Measurements from ENCODE around the gene PPP6C.
"Not testable (repeated sequence)": the region's sequence is repeated elsewhere in the genome, so short reads cannot be mapped to it uniquely, and the experiment has no call there.

The PPP6C gene

DNA sequence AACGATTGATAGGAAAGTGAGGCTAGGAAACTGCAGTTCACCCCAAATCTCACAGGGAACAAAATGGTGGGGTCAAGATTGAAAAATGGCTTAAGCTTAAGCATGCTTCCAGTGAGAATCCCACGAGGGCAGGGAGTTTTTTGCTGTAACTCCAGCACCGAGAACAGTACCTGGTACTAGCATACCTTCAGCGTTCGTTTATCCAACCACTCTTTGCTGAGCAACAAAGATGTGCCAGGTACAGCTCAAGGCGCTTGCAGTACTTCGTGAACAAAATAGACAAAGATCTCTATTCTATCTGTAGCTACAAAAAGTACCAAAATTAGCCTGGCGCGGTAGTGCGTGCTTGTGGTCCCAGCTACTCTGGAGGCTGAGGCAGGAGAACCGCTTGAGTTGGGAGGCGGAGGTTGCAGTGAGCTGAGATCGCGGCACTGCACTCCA lies 778 bp upstream of the PPP6C start:
- DNase-seq (ENCODE audit: low read depth): no peak
- TF ChIP-seq, protein P1, sequence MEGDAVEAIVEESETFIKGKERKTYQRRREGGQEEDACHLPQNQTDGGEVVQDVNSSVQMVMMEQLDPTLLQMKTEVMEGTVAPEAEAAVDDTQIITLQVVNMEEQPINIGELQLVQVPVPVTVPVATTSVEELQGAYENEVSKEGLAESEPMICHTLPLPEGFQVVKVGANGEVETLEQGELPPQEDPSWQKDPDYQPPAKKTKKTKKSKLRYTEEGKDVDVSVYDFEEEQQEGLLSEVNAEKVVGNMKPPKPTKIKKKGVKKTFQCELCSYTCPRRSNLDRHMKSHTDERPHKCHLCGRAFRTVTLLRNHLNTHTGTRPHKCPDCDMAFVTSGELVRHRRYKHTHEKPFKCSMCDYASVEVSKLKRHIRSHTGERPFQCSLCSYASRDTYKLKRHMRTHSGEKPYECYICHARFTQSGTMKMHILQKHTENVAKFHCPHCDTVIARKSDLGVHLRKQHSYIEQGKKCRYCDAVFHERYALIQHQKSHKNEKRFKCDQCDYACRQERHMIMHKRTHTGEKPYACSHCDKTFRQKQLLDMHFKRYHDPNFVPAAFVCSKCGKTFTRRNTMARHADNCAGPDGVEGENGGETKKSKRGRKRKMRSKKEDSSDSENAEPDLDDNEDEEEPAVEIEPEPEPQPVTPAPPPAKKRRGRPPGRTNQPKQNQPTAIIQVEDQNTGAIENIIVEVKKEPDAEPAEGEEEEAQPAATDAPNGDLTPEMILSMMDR (IDR thresholded peaks at IDR 0.05; ENCODE audit: control insufficient read depth, insufficient read depth, low read depth, low read length, missing control alignments): no peak
- H3K4me3 ChIP-seq (ENCODE audit: control insufficient read depth, low read depth, low read length): peak overlapping the region; percentile 95

DNA sequence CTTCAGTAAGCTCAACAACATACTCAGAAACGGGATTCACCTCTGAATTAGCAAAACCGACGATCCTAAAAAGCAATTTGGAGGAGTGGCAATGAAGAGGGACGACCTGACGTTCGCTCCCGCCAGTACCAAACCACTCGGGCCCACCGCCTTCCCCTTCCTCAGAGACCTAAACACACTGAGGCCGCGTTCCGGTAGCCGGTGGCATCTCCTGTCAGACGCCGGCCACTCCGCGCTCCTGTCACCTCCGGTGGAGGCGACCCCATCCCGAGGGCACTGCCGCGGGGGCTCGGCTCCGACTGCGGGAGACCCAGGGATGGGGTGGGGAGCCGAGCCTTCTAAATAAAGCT lies 617 bp downstream of the PPP6C start:
- no peak for DNase-seq (ENCODE audit: low read depth)
- TF ChIP-seq, protein P1 (IDR thresholded peaks at IDR 0.05; ENCODE audit: control insufficient read depth, insufficient read depth, low read depth, low read length, missing control alignments): no peak
- H3K4me3 ChIP-seq (ENCODE audit: control insufficient read depth, low read depth, low read length): peak overlapping the region; percentile 95

DNA sequence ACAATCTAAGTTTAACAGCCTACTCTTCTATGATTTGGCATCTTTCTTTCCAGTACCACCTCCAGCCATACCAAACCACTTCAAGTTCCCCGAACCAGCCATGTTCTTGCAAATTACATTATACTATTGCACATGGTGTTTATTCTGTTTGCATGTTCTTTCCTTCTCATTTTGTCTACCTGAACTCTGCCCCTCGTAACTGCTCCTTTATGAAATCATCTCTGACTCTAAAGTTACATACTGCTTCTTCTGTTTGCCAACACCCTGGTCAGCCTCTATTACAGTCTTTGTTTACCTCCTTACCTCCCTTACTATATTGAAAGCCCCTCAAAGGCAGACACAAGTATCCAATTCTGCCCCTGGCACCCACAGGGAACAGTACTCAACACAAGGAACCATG lies 6.0 kb downstream of the PPP6C start:
- H3K4me3 ChIP-seq (ENCODE audit: control insufficient read depth, low read depth, low read length): no peak overlapping the region
- TF ChIP-seq, protein P1 (IDR thresholded peaks at IDR 0.05; ENCODE audit: control insufficient read depth, insufficient read depth, low read depth, low read length, missing control alignments): no peak
- DNase-seq (ENCODE audit: low read depth): no peak

DNA sequence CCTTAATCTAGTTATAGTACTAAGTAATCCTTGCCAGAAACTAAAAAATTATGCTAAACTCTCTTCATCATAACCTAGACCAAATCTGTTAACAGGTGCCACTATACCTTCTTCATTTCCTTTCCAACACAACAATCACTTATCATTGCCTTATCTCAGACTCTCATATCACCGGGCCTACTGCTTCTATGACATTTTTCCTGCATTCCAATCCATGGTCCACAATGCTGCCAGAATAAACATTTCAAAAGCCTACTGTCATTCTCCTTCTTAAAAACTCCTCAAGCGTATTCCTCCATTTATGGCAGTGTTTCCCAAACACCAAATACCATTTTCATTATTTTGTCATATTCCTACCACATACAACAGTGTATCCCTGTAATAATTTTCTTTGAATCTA lies 6.5 kb downstream of the PPP6C start:
- DNase-seq (ENCODE audit: low read depth): no peak
- TF ChIP-seq, protein P1 (IDR thresholded peaks at IDR 0.05; ENCODE audit: control insufficient read depth, insufficient read depth, low read depth, low read length, missing control alignments): no peak
- no peak overlapping the region for H3K4me3 ChIP-seq (ENCODE audit: control insufficient read depth, low read depth, low read length)

DNA sequence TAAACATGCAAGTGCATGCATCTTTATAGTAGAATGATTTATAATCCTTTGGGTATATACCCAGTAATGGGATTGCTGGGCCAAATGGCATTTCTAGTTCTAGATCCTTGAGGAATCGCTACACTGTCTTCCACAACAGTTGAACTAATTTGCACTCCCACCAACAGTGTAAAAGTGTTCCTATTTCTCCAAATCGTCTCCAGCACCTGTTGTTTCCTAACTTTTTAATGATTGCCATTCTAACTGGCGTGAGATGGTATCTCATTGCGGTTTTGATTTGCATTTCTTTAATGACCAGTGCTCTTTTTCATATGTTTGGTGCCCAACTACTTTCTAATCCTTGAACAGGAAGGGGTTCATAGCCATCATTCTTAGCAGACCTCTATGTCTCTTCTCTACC lies 7.8 kb downstream of the PPP6C start:
- DNase-seq (ENCODE audit: low read depth); H3K4me3 ChIP-seq (ENCODE audit: control insufficient read depth, low read depth, low read length): not testable (repeated sequence)

DNA sequence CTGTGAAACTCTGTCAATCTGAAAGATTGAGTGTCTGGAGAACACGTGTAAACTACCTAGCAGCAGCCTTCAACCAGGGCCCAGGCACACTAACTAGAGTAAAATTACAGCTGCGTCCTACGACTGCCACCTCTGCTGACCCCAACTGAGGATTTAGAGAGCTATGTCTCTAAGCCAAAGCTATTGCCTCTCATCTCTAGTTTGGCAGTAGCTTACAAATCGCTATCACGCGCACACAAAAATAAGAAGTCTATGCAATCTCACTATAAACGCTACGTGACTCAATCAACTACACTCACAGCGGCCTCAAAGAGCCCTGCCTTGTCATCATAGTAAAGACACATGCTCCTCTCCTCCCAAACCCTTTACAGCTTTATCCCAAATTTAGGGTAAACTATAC lies 8.7 kb downstream of the PPP6C start:
- DNase-seq (ENCODE audit: low read depth): no peak
- H3K4me3 ChIP-seq (ENCODE audit: control insufficient read depth, low read depth, low read length): no peak overlapping the region
- TF ChIP-seq, protein P1 (IDR thresholded peaks at IDR 0.05; ENCODE audit: control insufficient read depth, insufficient read depth, low read depth, low read length, missing control alignments): no peak

DNA sequence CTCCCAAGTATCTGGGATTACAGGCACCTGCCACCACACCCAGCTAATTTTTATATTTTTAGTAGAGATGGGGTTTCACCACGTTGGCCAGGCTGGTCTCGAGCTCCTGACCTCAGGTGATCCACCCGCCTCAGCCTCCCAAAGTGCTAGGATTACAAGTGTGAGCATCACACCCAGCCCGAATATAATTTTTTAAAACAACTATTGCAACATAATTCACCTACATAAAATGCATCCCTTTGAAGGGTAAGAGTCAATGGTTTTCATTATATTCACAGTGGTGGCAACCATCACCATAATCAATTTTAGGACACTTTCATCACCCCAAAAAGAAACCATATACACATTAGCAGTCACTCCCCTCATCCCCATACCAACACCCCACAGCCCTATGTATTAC lies 9.8 kb downstream of the PPP6C start:
- H3K4me3 ChIP-seq (ENCODE audit: control insufficient read depth, low read depth, low read length); DNase-seq (ENCODE audit: low read depth): not testable (repeated sequence)

DNA sequence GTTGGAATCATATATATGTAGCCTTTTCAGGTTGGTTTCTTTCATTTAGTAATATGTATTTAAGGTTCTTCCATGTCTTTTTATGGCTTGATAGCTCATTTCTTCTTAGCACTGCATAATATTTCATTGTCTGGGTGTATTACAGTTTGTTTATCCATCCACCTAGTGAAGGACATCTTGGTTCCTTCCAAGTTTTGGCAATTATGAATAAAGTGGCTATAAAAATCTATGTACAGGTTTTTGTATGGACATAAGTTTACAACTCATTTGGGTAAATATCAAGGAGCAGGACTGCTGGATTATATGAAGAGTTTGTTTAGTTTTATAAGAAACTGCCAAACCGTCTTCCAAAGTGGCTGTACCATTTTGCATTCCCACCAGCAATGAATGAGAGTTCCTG lies 11.7 kb downstream of the PPP6C start:
- DNase-seq (ENCODE audit: low read depth): no peak
- TF ChIP-seq, protein P1 (IDR thresholded peaks at IDR 0.05; ENCODE audit: control insufficient read depth, insufficient read depth, low read depth, low read length, missing control alignments): no peak
- no peak overlapping the region for H3K4me3 ChIP-seq (ENCODE audit: control insufficient read depth, low read depth, low read length)
